ENCODE data around the gene STAB2.

Gene STAB2

GRCh38 chr12:103586791-103587370 is at the start of gene STAB2:
TSS of gene STAB2 (plus strand) at chr12:103587273. CDS start at chr12:103587477, 204 bp downstream.
- DNase-seq: no peak

- DNase-seq: no peak
Observed at GRCh38 chr12:103538397-103538796, 48.7 kb upstream of the STAB2 start.

GRCh38 chr12:103540319-103540718 is 46.8 kb upstream of the STAB2 start:
- DNase-seq: no peak

GRCh38 chr12:103542078-103542477 is 45.0 kb upstream of the STAB2 start:
- DNase-seq: no peak

GRCh38 chr12:103546959-103547358 is 40.1 kb upstream of the STAB2 start:
- DNase-seq: no peak

GRCh38 chr12:103547376-103547775 is 39.7 kb upstream of the STAB2 start:
- no peak for DNase-seq

GRCh38 chr12:103547929-103548328 is 39.1 kb upstream of the STAB2 start:
- DNase-seq: no peak

- peak; percentile 66 for DNase-seq
Observed at GRCh38 chr12:103548622-103549601, 38.2 kb upstream of the STAB2 start.

- DNase-seq: no peak
Observed at GRCh38 chr12:103556890-103557627, 30.0 kb upstream of the STAB2 start.

GRCh38 chr12:103557628-103558010 is 29.5 kb upstream of the STAB2 start:
- no peak for DNase-seq

- no peak for DNase-seq
Observed at GRCh38 chr12:103558879-103559278, 28.2 kb upstream of the STAB2 start.

GRCh38 chr12:103560604-103561101 is 26.4 kb upstream of the STAB2 start:
- DNase-seq: no peak

- no peak for DNase-seq
Observed at GRCh38 chr12:103561174-103561573, 25.9 kb upstream of the STAB2 start.

GRCh38 chr12:103566398-103566797 is 20.7 kb upstream of the STAB2 start:
- DNase-seq: no peak

- DNase-seq: no peak
Observed at GRCh38 chr12:103569278-103569677, 17.8 kb upstream of the STAB2 start.

GRCh38 chr12:103571286-103571685 is 15.8 kb upstream of the STAB2 start:
- no peak for DNase-seq

- no peak for DNase-seq
Observed at GRCh38 chr12:103572312-103573045, 14.6 kb upstream of the STAB2 start.

GRCh38 chr12:103573185-103573584 is 13.9 kb upstream of the STAB2 start:
- DNase-seq: no peak

- no peak for DNase-seq
Observed at GRCh38 chr12:103578926-103579325, 8.1 kb upstream of the STAB2 start.

- no peak for DNase-seq
Observed at GRCh38 chr12:103580026-103580425, 7.0 kb upstream of the STAB2 start.

- no peak for DNase-seq
Observed at GRCh38 chr12:103583008-103583407, 4.1 kb upstream of the STAB2 start.

GRCh38 chr12:103586132-103586531 is 941 bp upstream of the STAB2 start:
- DNase-seq: no peak

- DNase-seq: no peak
Observed at GRCh38 chr12:103588680-103589079, 1.6 kb downstream of the STAB2 start.

All from suppressor macrophage treated with lipopolysaccharide for 4 hours (primary cell).